ENCODE data around the gene RTN4. TPM values are rescaled to one million over a fixed set of nuclear protein-coding genes. Genes with fewer than 3 reads are reported as not detected.
"Not testable (repeated sequence)": the region's sequence is repeated elsewhere in the genome, so short reads cannot be mapped to it uniquely, and the experiment has no call there.

The RTN4 gene
- total RNA-seq, 2 experiments from 2014 or later, result 71.6 to 88.0 TPM

GRCh38 chr2:55085113-55086040 lies 35.1 kb upstream of the RTN4 start:
- CTCF ChIA-PET, result no interaction called here
- peaks cover under 1% of the 10 kb centered on the region for H3K36me3 Mint-ChIP-seq
- DNase-seq, result no peak
- peaks cover 1% of the 10 kb centered on the region for H3K9me3 Mint-ChIP-seq (ENCODE audit: low read depth)
- H3K27me3 Mint-ChIP-seq, result no peaks in the 10 kb centered on the region
- no peak for ATAC-seq
- H3K4me1 Mint-ChIP-seq, result no peaks in the 10 kb centered on the region
- H3K4me3 Mint-ChIP-seq, result no peak overlapping the region
- no peak overlapping the region for H3K27ac Mint-ChIP-seq

- no peaks in the 10 kb centered on the region for H3K4me1 Mint-ChIP-seq
- peaks cover 2% of the 10 kb centered on the region for H3K36me3 Mint-ChIP-seq
- DNase-seq, result no peak
- CTCF ChIA-PET, result no interaction called here
- no peak overlapping the region for H3K4me3 Mint-ChIP-seq
- ATAC-seq, result no peak
- peaks cover 2% of the 10 kb centered on the region for H3K9me3 Mint-ChIP-seq (ENCODE audit: low read depth)
- H3K27me3 Mint-ChIP-seq, result no peaks in the 10 kb centered on the region
- H3K27ac Mint-ChIP-seq, result no peak overlapping the region
These were observed 34.4 kb upstream of the RTN4 start for GRCh38 chr2:55084641-55085040.

GRCh38 chr2:55080204-55080738 lies 30.0 kb upstream of the RTN4 start:
- DNase-seq, result no peak
- Mint-ChIP-seq H3K27ac (no peak overlapping the region), H3K36me3 (peaks cover 4% of the 10 kb centered on the region), H3K4me1 (no peaks in the 10 kb centered on the region), H3K4me3 (no peak overlapping the region), H3K27me3 (no peaks in the 10 kb centered on the region), H3K9me3 (ENCODE audit: low read depth) (peaks cover 2% of the 10 kb centered on the region)
- no peak for ATAC-seq
- CTCF ChIA-PET, result no interaction called here

- no peak overlapping the region for H3K27ac Mint-ChIP-seq
- CTCF ChIA-PET, result no interaction called here
- DNase-seq (no peak), ATAC-seq (no peak)
- no peaks in the 10 kb centered on the region for H3K4me1 Mint-ChIP-seq
- no peak overlapping the region for H3K4me3 Mint-ChIP-seq
- H3K9me3 Mint-ChIP-seq (ENCODE audit: low read depth), result peaks cover 2% of the 10 kb centered on the region
- peaks cover 4% of the 10 kb centered on the region for H3K36me3 Mint-ChIP-seq
- no peaks in the 10 kb centered on the region for H3K27me3 Mint-ChIP-seq
These were observed 28.7 kb upstream of the RTN4 start for GRCh38 chr2:55078956-55079355.

GRCh38 chr2:55076721-55077120 lies 26.5 kb upstream of the RTN4 start:
- H3K9me3 Mint-ChIP-seq (ENCODE audit: low read depth), result peaks cover 2% of the 10 kb centered on the region
- peaks cover 6% of the 10 kb centered on the region for H3K27me3 Mint-ChIP-seq
- CTCF ChIA-PET, result no interaction called here
- no peak for DNase-seq
- H3K36me3 Mint-ChIP-seq, result peaks cover 4% of the 10 kb centered on the region
- H3K4me1 Mint-ChIP-seq, result no peaks in the 10 kb centered on the region
- no peak for ATAC-seq
- no peak overlapping the region for H3K4me3 Mint-ChIP-seq
- no peak overlapping the region for H3K27ac Mint-ChIP-seq

- CTCF ChIA-PET; DNase-seq; H3K9me3 Mint-ChIP-seq (ENCODE audit: low read depth); H3K36me3 Mint-ChIP-seq; H3K27me3 Mint-ChIP-seq; ATAC-seq; H3K4me3 Mint-ChIP-seq; H3K27ac Mint-ChIP-seq; H3K4me1 Mint-ChIP-seq: not testable (repeated sequence)
These were observed 25.8 kb upstream of the RTN4 start for GRCh38 chr2:55076019-55076418.

GRCh38 chr2:55073000-55073983 lies 23.0 kb upstream of the RTN4 start:
- no peak for ATAC-seq
- Mint-ChIP-seq H3K4me3 (no peak overlapping the region), H3K27ac (no peak overlapping the region), H3K27me3 (peaks cover 8% of the 10 kb centered on the region), H3K36me3 (peaks cover 2% of the 10 kb centered on the region), H3K4me1 (no peaks in the 10 kb centered on the region), H3K9me3 (ENCODE audit: low read depth) (no peaks in the 10 kb centered on the region)
- no peak for DNase-seq
- CTCF ChIA-PET, result interaction anchor here (1.1 to 1.4 kb wide), 2 partner anchors 23 to 95 kb away, joined by 4 read pairs; partner anchors contain the start of gene RTN4

GRCh38 chr2:55063713-55064323 lies 13.6 kb upstream of the RTN4 start:
- DNase-seq, result no peak
- no peaks in the 10 kb centered on the region for H3K36me3 Mint-ChIP-seq
- H3K27ac Mint-ChIP-seq, result no peak overlapping the region
- H3K4me3 Mint-ChIP-seq, result no peak overlapping the region
- CTCF ChIA-PET, result no interaction called here
- H3K9me3 Mint-ChIP-seq (ENCODE audit: low read depth), result no peaks in the 10 kb centered on the region
- H3K27me3 Mint-ChIP-seq, result no peaks in the 10 kb centered on the region
- ATAC-seq, result peak; percentile 23
- H3K4me1 Mint-ChIP-seq, result peaks cover 4% of the 10 kb centered on the region

GRCh38 chr2:55063226-55063625 lies 13.0 kb upstream of the RTN4 start:
- ATAC-seq (no peak), DNase-seq (no peak)
- Mint-ChIP-seq H3K36me3 (peaks cover 1% of the 10 kb centered on the region), H3K9me3 (ENCODE audit: low read depth) (no peaks in the 10 kb centered on the region), H3K4me1 (peaks cover 4% of the 10 kb centered on the region), H3K27me3 (no peaks in the 10 kb centered on the region), H3K27ac (no peak overlapping the region), H3K4me3 (no peak overlapping the region)
- CTCF ChIA-PET, result interaction anchor here (1.2 kb wide), 1 partner anchor 13 kb away, joined by 3 read pairs; the partner anchor contains the start of gene RTN4

GRCh38 chr2:55062754-55063153 lies 12.5 kb upstream of the RTN4 start:
- H3K27ac Mint-ChIP-seq, result no peak overlapping the region
- no peaks in the 10 kb centered on the region for H3K9me3 Mint-ChIP-seq (ENCODE audit: low read depth)
- DNase-seq (no peak), ATAC-seq (no peak)
- H3K36me3 Mint-ChIP-seq, result peaks cover 1% of the 10 kb centered on the region
- CTCF ChIA-PET, result interaction anchor here (1.2 kb wide), 1 partner anchor 13 kb away, joined by 3 read pairs; the partner anchor contains the start of gene RTN4
- peaks cover 4% of the 10 kb centered on the region for H3K4me1 Mint-ChIP-seq
- no peaks in the 10 kb centered on the region for H3K27me3 Mint-ChIP-seq
- H3K4me3 Mint-ChIP-seq, result no peak overlapping the region

GRCh38 chr2:55061523-55062344 lies 11.5 kb upstream of the RTN4 start:
- DNase-seq, result no peak
- H3K9me3 Mint-ChIP-seq (ENCODE audit: low read depth), result no peaks in the 10 kb centered on the region
- H3K4me1 Mint-ChIP-seq, result peaks cover 4% of the 10 kb centered on the region
- peaks cover 1% of the 10 kb centered on the region for H3K36me3 Mint-ChIP-seq
- no peak overlapping the region for H3K4me3 Mint-ChIP-seq
- H3K27me3 Mint-ChIP-seq, result no peaks in the 10 kb centered on the region
- CTCF ChIA-PET, result interaction anchor here (0.7 to 1.2 kb wide), 2 partner anchors 10 to 11 kb away, joined by 3 to 4 read pairs; partner anchors contain the start of gene RTN4
- H3K27ac Mint-ChIP-seq, result no peak overlapping the region
- ATAC-seq, result no peak

- ATAC-seq, result no peak
- CTCF ChIA-PET, result no interaction called here
- Mint-ChIP-seq H3K27ac (no peak overlapping the region), H3K4me1 (peaks cover 6% of the 10 kb centered on the region), H3K4me3 (no peak overlapping the region), H3K36me3 (peaks cover 1% of the 10 kb centered on the region), H3K27me3 (no peaks in the 10 kb centered on the region), H3K9me3 (ENCODE audit: low read depth) (no peaks in the 10 kb centered on the region)
- no peak for DNase-seq
These were observed 9.5 kb upstream of the RTN4 start for GRCh38 chr2:55059793-55060192.
